K562 (cell line): ENCODE data around the gene PPT2. TPM values are rescaled to one million over a fixed set of nuclear protein-coding genes. Genes with fewer than 3 reads are reported as not detected.
A peak's percentile ranks its signal among the peaks of the same experiment; 100 is the strongest.

Source experiments
- ARID1B ChIP-seq: fragments of 450-650 bp; IDR thresholded peaks from 2 replicates; pipeline ENCODE4 v1.6.1; 2016; ENCODE audit warnings: antibody characterized with exemption, mild to moderate bottlenecking, inconsistent platforms
- CEBPB ChIP-seq: fragments of 450-650 bp; IDR thresholded peaks from 2 replicates; pipeline ENCODE4 v1.6.1; 2016; ENCODE audit warnings: missing genetic modification characterization, missing compliant biosample characterization
- HNRNPH1 ChIP-seq: fragments of 200-400 bp; formaldehyde crosslinking; optimal IDR thresholded peaks from 2 replicates; pipeline ENCODE3; 2017; ENCODE audit warnings: low read depth, mild to moderate bottlenecking, low read length, moderate library complexity
- JUND ChIP-seq, 2 experiments: IDR thresholded peaks; 2 replicates in 1 of 2; 3 replicates in 1 of 2; pipeline ENCODE4 v1.6.1; 2011; ENCODE audit warnings: borderline replicate concordance in 2 of 2, low read depth in 2 of 2, low read length in 2 of 2, improper control_type of control experiment in 1 of 2, missing biosample characterization in 1 of 2, missing genetic modification characterization in 1 of 2, missing genetic modification reagents in 1 of 2
- KHSRP ChIP-seq: fragments of 450-650 bp; IDR thresholded peaks from 2 replicates; pipeline ENCODE4 v1.6.1; 2017
- NFATC3 ChIP-seq: fragments of 450-650 bp; IDR thresholded peaks from 2 replicates; pipeline ENCODE4 v1.6.1; 2017; ENCODE audit warnings: mild to moderate bottlenecking
- NFIC ChIP-seq: fragments of 450-650 bp; IDR thresholded peaks from 2 replicates; pipeline ENCODE4 v1.6.1; 2017; ENCODE audit warnings: mild to moderate bottlenecking, inconsistent platforms
- NR4A1 ChIP-seq, 2 experiments: fragments of 250-450 bp in 1 of 2; fragments of 450-650 bp in 1 of 2; sonication (Bioruptor Pico) in 1 of 2; IDR thresholded peaks; 2 replicates each; pipeline versions ENCODE4 v1.4.0 to v1.6.1; 2016 to 2020; ENCODE audit warnings: mild to moderate bottlenecking in 2 of 2, missing compliant biosample characterization in 1 of 2, missing genetic modification characterization in 1 of 2, moderate library complexity in 1 of 2
- POLR2AphosphoS5 ChIP-seq: IDR thresholded peaks from 2 replicates; pipeline ENCODE4 v1.6.1; 2011; ENCODE audit warnings: mild to moderate bottlenecking, low read depth, low read length, moderate library complexity; ENCODE audit not compliant: control insufficient read depth, insufficient read depth
- POLR2B ChIP-seq: fragments of 450-650 bp; IDR thresholded peaks from 2 replicates; pipeline ENCODE4 v1.6.1; 2018; ENCODE audit warnings: low read depth; ENCODE audit not compliant: partially characterized antibody
- POLR2G ChIP-seq: fragments of 200-400 bp; formaldehyde crosslinking; IDR thresholded peaks from 2 replicates; pipeline ENCODE4 v1.6.1; 2017; ENCODE audit warnings: low read depth, mild to moderate bottlenecking, antibody characterized with exemption, low read length, moderate library complexity
- PURB ChIP-seq: sonication (generic); formaldehyde crosslinking; IDR thresholded peaks from 2 replicates; pipeline ENCODE4 v1.9.0; 2021; ENCODE audit warnings: low read depth, mild to moderate bottlenecking, missing genetic modification reagents
- RBM15 ChIP-seq: fragments of 200-400 bp; formaldehyde crosslinking; IDR thresholded peaks from 2 replicates; pipeline ENCODE4 v1.6.1; 2018; ENCODE audit warnings: mild to moderate bottlenecking, low read length, moderate library complexity; ENCODE audit not compliant: insufficient read depth
- SMC3 ChIP-seq: conservative IDR thresholded peaks from 2 replicates; pipeline ENCODE4 v1.6.1; 2011; ENCODE audit warnings: low read depth, low read length, improper control_type of control experiment; ENCODE audit not compliant: insufficient read depth
- TCF7 ChIP-seq: sonication (generic); IDR thresholded peaks from 2 replicates; pipeline ENCODE4 v1.6.1; 2016; ENCODE audit warnings: antibody characterized with exemption, borderline replicate concordance
- TGIF2 ChIP-seq: sonication (generic); formaldehyde crosslinking; IDR thresholded peaks from 2 replicates; pipeline ENCODE4 v1.8.1; 2022; ENCODE audit warnings: mild to moderate bottlenecking, missing genetic modification reagents, moderate library complexity
- ZNF184 ChIP-seq: sonication (generic); formaldehyde crosslinking; IDR thresholded peaks from 2 replicates; pipeline ENCODE4 v1.5.0; 2020; ENCODE audit warnings: missing genetic modification reagents
- ZNF354B ChIP-seq: fragments of 250-450 bp; sonication (Bioruptor Pico); IDR thresholded peaks from 2 replicates; pipeline ENCODE4 v1.4.0; 2020
- ZNF77 ChIP-seq: fragments of 250-450 bp; sonication (Bioruptor Pico); IDR thresholded peaks from 2 replicates; pipeline ENCODE4 v1.5.0; 2020
- polyA plus RNA-seq, 8 experiments: library from polyadenylated mRNA; depleted of rRNA in 4 of 8; stranded (reverse) in 5 of 8; unstranded in 3 of 8; fragments of >200 nt; fragmentation: Nextera tagmentation in 2 of 8; fragmentation: Illumina TruSeq in 1 of 8; extraction: Ambion mirVana in 2 of 8; extraction: Trizol in 1 of 8; gene quantifications; 2 replicates each; pipeline versions ENCODE4 v1.2.1 to v1.2.3, GENCODE V29; 2011 to 2014; ENCODE audit warnings: inconsistent platforms in 1 of 8, missing spikeins in 1 of 8
- total RNA-seq, 7 experiments: library from RNA; depleted of rRNA in 6 of 7; stranded (reverse); fragments of >200 nt in 6 of 7; fragmentation: Illumina TruSeq in 2 of 7; extraction: Trizol in 2 of 7; gene quantifications; 2 replicates each; pipeline versions ENCODE4 v1.2.1 to v1.2.3, GENCODE V29; 2011 to 2021; ENCODE audit warnings: low replicate concordance in 1 of 7
- TF ChIP-seq, protein P1 (sequence below): fragments of 450-650 bp; IDR thresholded peaks from 2 replicates; pipeline ENCODE4 v1.6.1; 2014; ENCODE audit warnings: low read depth, mild to moderate bottlenecking, moderate library complexity, borderline replicate concordance
- TF ChIP-seq, protein P2 (sequence below): fragments of 250-450 bp; sonication (Bioruptor Pico); IDR thresholded peaks from 2 replicates; pipeline ENCODE4 v1.8.0; 2022; ENCODE audit warnings: moderate library complexity, mild to moderate bottlenecking, inconsistent platforms
- TF ChIP-seq, protein P3 (sequence below): fragments of 450-650 bp; IDR thresholded peaks from 2 replicates; pipeline ENCODE4 v1.7.1; 2018; ENCODE audit warnings: mild to moderate bottlenecking, low read depth; ENCODE audit not compliant: partially characterized antibody

Gene PPT2
- total and polyA plus RNA-seq, 9 of the 15 experiments (the other 6 are each of a cell fraction or from before 2014, with no cell fraction given) = 27.4 to 98.8 (median 69.9) TPM

DNA sequence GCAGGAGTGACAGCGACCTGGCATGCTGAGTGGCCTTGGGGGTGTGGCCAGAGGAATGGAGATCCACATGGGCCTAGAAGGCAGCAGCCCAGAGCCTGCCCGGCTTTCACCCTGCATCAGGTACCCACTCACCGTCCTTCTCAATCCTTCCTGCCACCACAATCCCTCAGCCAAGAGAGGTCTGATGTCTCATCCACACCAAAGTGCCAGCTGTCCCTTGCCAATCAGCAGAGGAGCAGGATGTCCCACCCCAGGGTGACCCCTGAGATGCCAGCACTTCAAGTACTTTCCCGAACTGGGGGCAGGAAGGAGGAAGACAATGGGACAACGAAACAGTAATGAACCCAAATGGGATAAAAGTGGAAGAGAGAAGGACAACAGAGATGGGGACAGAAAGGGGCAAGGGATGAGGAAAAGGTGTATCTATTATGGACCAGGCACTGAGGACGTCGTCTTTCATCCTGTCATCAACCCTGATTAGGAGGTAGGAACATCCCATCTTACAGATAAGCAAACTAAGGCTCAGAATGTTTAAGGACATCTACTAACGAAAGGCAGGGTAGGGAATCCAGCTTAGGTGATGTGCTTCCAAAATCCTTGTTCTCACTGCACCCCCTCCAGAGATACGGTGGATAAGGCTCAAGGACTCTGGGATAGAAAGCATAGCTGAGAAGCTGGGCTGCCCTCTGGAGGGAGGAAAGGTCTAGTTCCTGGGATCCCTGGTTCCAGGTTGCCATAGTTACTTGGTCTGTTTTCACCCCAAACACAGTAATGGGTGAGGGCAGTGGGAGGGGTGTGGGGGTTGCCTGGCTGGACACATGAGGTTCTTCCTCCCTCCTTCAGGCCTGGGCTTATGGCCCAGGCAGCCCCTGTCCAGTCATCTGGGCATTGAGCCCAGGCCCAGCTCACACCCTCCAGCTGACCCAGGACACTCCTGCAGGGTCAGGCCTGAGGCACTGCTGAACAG lies 40.3 kb upstream of the PPT2 start (continued):
- TF ChIP-seq SMC3 (peak; percentile 35), NR4A1 (CRISPR knock-in tag; IDR thresholded peaks at IDR 0.05) (no peak), NR4A1 (tag; IDR thresholded peaks at IDR 0.05) (no peak), POLR2B (peak; percentile 35), ZNF77 (CRISPR knock-in tag) (no peak), POLR2G (peak; percentile 50), RBM15 (no peak), HNRNPH1 (no peak), PURB (CRISPR knock-in tag) (no peak), TCF7 (no peak), NFIC (0 out of 2 replicates have a peak, but pooled peaks have one; percentile 12), ARID1B (0 out of 2 replicates have a peak, but pooled peaks have one; percentile 22), ZNF354B (CRISPR knock-in tag) (no peak), TGIF2 (CRISPR knock-in tag) (no peak), CEBPB (tag) (no peak), ZNF184 (CRISPR knock-in tag) (no peak), NFATC3 (no peak), JUND (IDR thresholded peaks at IDR 0.05; ENCODE audit: borderline replicate concordance, low read depth, low read length) (peak; percentile 37; the same call in 1 of the 2 replicates), JUND (tag; IDR thresholded peaks at IDR 0.05; ENCODE audit: borderline replicate concordance, low read depth, low read length) (no peak), POLR2AphosphoS5 (0 out of 2 replicates have a peak, but pooled peaks have one; percentile 10), KHSRP (no peak)
- TF ChIP-seq, protein P1, sequence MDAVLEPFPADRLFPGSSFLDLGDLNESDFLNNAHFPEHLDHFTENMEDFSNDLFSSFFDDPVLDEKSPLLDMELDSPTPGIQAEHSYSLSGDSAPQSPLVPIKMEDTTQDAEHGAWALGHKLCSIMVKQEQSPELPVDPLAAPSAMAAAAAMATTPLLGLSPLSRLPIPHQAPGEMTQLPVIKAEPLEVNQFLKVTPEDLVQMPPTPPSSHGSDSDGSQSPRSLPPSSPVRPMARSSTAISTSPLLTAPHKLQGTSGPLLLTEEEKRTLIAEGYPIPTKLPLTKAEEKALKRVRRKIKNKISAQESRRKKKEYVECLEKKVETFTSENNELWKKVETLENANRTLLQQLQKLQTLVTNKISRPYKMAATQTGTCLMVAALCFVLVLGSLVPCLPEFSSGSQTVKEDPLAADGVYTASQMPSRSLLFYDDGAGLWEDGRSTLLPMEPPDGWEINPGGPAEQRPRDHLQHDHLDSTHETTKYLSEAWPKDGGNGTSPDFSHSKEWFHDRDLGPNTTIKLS = no peak
- TF ChIP-seq, protein P2, sequence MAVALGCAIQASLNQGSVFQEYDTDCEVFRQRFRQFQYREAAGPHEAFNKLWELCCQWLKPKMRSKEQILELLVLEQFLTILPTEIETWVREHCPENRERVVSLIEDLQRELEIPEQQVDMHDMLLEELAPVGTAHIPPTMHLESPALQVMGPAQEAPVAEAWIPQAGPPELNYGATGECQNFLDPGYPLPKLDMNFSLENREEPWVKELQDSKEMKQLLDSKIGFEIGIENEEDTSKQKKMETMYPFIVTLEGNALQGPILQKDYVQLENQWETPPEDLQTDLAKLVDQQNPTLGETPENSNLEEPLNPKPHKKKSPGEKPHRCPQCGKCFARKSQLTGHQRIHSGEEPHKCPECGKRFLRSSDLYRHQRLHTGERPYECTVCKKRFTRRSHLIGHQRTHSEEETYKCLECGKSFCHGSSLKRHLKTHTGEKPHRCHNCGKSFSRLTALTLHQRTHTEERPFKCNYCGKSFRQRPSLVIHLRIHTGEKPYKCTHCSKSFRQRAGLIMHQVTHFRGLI (CRISPR knock-in tag) = no peak
- TF ChIP-seq, protein P3, sequence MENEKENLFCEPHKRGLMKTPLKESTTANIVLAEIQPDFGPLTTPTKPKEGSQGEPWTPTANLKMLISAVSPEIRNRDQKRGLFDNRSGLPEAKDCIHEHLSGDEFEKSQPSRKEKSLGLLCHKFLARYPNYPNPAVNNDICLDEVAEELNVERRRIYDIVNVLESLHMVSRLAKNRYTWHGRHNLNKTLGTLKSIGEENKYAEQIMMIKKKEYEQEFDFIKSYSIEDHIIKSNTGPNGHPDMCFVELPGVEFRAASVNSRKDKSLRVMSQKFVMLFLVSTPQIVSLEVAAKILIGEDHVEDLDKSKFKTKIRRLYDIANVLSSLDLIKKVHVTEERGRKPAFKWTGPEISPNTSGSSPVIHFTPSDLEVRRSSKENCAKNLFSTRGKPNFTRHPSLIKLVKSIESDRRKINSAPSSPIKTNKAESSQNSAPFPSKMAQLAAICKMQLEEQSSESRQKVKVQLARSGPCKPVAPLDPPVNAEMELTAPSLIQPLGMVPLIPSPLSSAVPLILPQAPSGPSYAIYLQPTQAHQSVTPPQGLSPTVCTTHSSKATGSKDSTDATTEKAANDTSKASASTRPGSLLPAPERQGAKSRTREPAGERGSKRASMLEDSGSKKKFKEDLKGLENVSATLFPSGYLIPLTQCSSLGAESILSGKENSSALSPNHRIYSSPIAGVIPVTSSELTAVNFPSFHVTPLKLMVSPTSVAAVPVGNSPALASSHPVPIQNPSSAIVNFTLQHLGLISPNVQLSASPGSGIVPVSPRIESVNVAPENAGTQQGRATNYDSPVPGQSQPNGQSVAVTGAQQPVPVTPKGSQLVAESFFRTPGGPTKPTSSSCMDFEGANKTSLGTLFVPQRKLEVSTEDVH = peak; percentile 55
